Measurements from ENCODE around the gene AK5.

GRCh38 chr1:77605246-77606026 lies 323.6 kb downstream of the AK5 start:
- TF ChIP-seq CTCF (conservative IDR thresholded peaks at IDR 0.05 in 1 of 2, IDR thresholded peaks at IDR 0.05 in 1 of 2; ENCODE audit: extremely low read depth in 1 of 2, insufficient read depth in 1 of 2, low read depth in 1 of 2, low read length in 2 of 2): no peak
- TF ChIP-seq EZH2 (IDR thresholded peaks at IDR 0.05; ENCODE audit: borderline replicate concordance, low read length): no peak

Data from mammary epithelial cell (primary cell).